Duodenal mucosa (tissue), 2 donors: ENCODE data around the gene NDUFC2.

Source experiments
- H3K27ac ChIP-seq: one replicate; pipeline ENCODE4 v1.7.0; 2013; ENCODE audit warnings: low read depth, low read length
- H3K27me3 ChIP-seq, 2 donors: one replicate each; pipeline ENCODE4 v1.7.0; 2013; ENCODE audit warnings: low read length in 2 of 2, control low read depth in 1 of 2; ENCODE audit not compliant: insufficient read depth in 2 of 2, control insufficient read depth in 1 of 2
- H3K36me3 ChIP-seq, 2 donors: one replicate each; pipeline ENCODE4 v1.7.0; 2013; ENCODE audit warnings: low read length in 2 of 2, control low read depth in 1 of 2; ENCODE audit not compliant: insufficient read depth in 2 of 2, control insufficient read depth in 1 of 2
- H3K4me1 ChIP-seq, 2 donors: one replicate each; pipeline ENCODE4 v1.7.0; 2013; ENCODE audit warnings: low read length in 2 of 2, control low read depth in 1 of 2; ENCODE audit not compliant: insufficient read depth in 2 of 2, control insufficient read depth in 1 of 2
- H3K4me3 ChIP-seq, 2 donors: one replicate each; pipeline ENCODE4 v1.7.0; 2013; ENCODE audit warnings: low read length in 2 of 2, low read depth in 1 of 2
- H3K9ac ChIP-seq, 2 donors: one replicate each; pipeline ENCODE4 v1.7.0; 2013; ENCODE audit warnings: low read length in 2 of 2, low read depth in 1 of 2
- H3K9me3 ChIP-seq, 2 donors: one replicate each; pipeline ENCODE4 v1.7.0; 2013; ENCODE audit warnings: low read length in 2 of 2, control low read depth in 1 of 2; ENCODE audit not compliant: control insufficient read depth in 1 of 2

Gene NDUFC2

GRCh38 chr11:78079232-78080083 lies at the start of gene NDUFC2:
NDUFC2 (minus strand) TSS chr11:78079862; CDS start chr11:78079744, 118 bp downstream.
- H3K9ac ChIP-seq = peak within 1 kb of the TSS; percentile 91 to 96
- peaks cover 29 to 42% of the 10 kb centered on the region in 2 donors for H3K4me1 ChIP-seq
- H3K4me3 ChIP-seq = peak within 1 kb of the TSS; percentile 81 to 86
- no peaks in the 10 kb centered on the region for H3K27me3 ChIP-seq
- H3K27ac ChIP-seq = peak within 1 kb of the TSS; percentile 30
- H3K9me3 ChIP-seq = no peaks in the 10 kb centered on the region
- H3K36me3 ChIP-seq = no peaks in the 10 kb centered on the region

- Histone ChIP-seq H3K9ac (no peak overlapping the region), H3K36me3 (peaks cover 0 to 6% of the 10 kb centered on the region in 2 donors), H3K9me3 (no peaks in the 10 kb centered on the region), H3K4me1 (no peaks in the 10 kb centered on the region), H3K4me3 (no peak overlapping the region), H3K27me3 (no peaks in the 10 kb centered on the region), H3K27ac (no peak overlapping the region)
Observed at GRCh38 chr11:78127403-78127802, 47.7 kb upstream of the NDUFC2 start.

GRCh38 chr11:78112582-78113275 lies 33.1 kb upstream of the NDUFC2 start:
- Histone ChIP-seq H3K9ac (no peak overlapping the region), H3K27ac (no peak overlapping the region), H3K4me1 (no peaks in the 10 kb centered on the region), H3K27me3 (no peaks in the 10 kb centered on the region), H3K36me3 (peaks cover 21 to 23% of the 10 kb centered on the region in 2 donors), H3K4me3 (no peak overlapping the region), H3K9me3 (no peaks in the 10 kb centered on the region)

- H3K4me1 ChIP-seq = no peaks in the 10 kb centered on the region
- no peak overlapping the region for H3K9ac ChIP-seq
- no peaks in the 10 kb centered on the region for H3K27me3 ChIP-seq
- peaks cover 23 to 24% of the 10 kb centered on the region in 2 donors for H3K36me3 ChIP-seq
- H3K9me3 ChIP-seq = no peaks in the 10 kb centered on the region
- no peak overlapping the region for H3K4me3 ChIP-seq
- H3K27ac ChIP-seq = no peak overlapping the region
Observed at GRCh38 chr11:78111298-78111697, 31.6 kb upstream of the NDUFC2 start.

GRCh38 chr11:78110830-78111229 lies 31.2 kb upstream of the NDUFC2 start:
- Histone ChIP-seq H3K27me3 (no peaks in the 10 kb centered on the region), H3K36me3 (peaks cover 23 to 24% of the 10 kb centered on the region in 2 donors), H3K9me3 (no peaks in the 10 kb centered on the region), H3K9ac (no peak overlapping the region), H3K4me1 (no peaks in the 10 kb centered on the region), H3K4me3 (no peak overlapping the region), H3K27ac (no peak overlapping the region)

- Histone ChIP-seq H3K9me3 (no peaks in the 10 kb centered on the region), H3K4me1 (no peaks in the 10 kb centered on the region), H3K27ac (no peak overlapping the region), H3K9ac (no peak overlapping the region), H3K36me3 (peaks cover 23 to 24% of the 10 kb centered on the region in 2 donors), H3K27me3 (no peaks in the 10 kb centered on the region), H3K4me3 (no peak overlapping the region)
Observed at GRCh38 chr11:78110351-78110750, 30.7 kb upstream of the NDUFC2 start.

GRCh38 chr11:78109081-78110015 lies 29.7 kb upstream of the NDUFC2 start:
- H3K4me1 ChIP-seq = no peaks in the 10 kb centered on the region
- no peaks in the 10 kb centered on the region for H3K9me3 ChIP-seq
- H3K27ac ChIP-seq = no peak overlapping the region
- H3K4me3 ChIP-seq = no peak overlapping the region
- H3K36me3 ChIP-seq = peaks cover 22 to 24% of the 10 kb centered on the region in 2 donors
- H3K9ac ChIP-seq = no peak overlapping the region
- no peaks in the 10 kb centered on the region for H3K27me3 ChIP-seq

GRCh38 chr11:78100676-78101472 lies 21.2 kb upstream of the NDUFC2 start:
- H3K9me3 ChIP-seq = no peaks in the 10 kb centered on the region
- no peak overlapping the region for H3K4me3 ChIP-seq
- H3K36me3 ChIP-seq = peaks cover 11 to 29% of the 10 kb centered on the region in 2 donors
- H3K9ac ChIP-seq = no peak overlapping the region
- H3K27me3 ChIP-seq = no peaks in the 10 kb centered on the region
- H3K4me1 ChIP-seq = no peaks in the 10 kb centered on the region
- H3K27ac ChIP-seq = no peak overlapping the region

- no peak overlapping the region for H3K9ac ChIP-seq
Observed at GRCh38 chr11:78100261-78100660, 20.6 kb upstream of the NDUFC2 start.

More at GRCh38 chr11:78100261-78100660, 20.6 kb upstream of the NDUFC2 start:
- Histone ChIP-seq H3K27me3 (no peaks in the 10 kb centered on the region), H3K4me3 (no peak overlapping the region), H3K4me1 (no peaks in the 10 kb centered on the region), H3K36me3 (peaks cover 11 to 29% of the 10 kb centered on the region in 2 donors), H3K9me3 (no peaks in the 10 kb centered on the region), H3K27ac (no peak overlapping the region)
